ENCODE results near the gene NUDT8.

DNA sequence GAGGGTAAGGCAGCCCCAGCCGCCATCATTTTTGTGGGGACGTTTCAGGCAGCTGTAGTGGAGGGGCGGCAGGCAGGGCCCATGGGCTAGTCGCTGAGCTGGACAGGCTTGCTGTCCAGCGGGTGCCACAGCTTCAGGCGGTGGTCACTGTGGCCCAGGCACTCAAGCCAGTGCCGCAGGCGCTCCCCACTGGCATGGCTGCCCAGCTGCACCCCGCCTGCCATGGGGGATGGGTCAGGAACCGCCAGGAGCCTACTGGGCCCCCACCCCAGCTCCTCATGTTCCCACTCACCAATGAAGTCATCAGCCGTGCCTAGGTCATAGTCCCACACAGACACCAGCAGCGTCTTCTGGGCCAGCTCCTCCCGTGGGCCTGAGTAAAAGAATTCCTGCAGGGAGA, 17.0 kb downstream of the NUDT8 start:
- TF ChIP-seq, protein P1, sequence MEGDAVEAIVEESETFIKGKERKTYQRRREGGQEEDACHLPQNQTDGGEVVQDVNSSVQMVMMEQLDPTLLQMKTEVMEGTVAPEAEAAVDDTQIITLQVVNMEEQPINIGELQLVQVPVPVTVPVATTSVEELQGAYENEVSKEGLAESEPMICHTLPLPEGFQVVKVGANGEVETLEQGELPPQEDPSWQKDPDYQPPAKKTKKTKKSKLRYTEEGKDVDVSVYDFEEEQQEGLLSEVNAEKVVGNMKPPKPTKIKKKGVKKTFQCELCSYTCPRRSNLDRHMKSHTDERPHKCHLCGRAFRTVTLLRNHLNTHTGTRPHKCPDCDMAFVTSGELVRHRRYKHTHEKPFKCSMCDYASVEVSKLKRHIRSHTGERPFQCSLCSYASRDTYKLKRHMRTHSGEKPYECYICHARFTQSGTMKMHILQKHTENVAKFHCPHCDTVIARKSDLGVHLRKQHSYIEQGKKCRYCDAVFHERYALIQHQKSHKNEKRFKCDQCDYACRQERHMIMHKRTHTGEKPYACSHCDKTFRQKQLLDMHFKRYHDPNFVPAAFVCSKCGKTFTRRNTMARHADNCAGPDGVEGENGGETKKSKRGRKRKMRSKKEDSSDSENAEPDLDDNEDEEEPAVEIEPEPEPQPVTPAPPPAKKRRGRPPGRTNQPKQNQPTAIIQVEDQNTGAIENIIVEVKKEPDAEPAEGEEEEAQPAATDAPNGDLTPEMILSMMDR (IDR thresholded peaks at IDR 0.05 in 2 of 3, conservative IDR thresholded peaks at IDR 0.05 in 1 of 3; ENCODE audit: control insufficient read depth in 2 of 3, extremely low read depth in 1 of 3, insufficient read depth in 1 of 3, low read depth in 3 of 3, low read length in 3 of 3): no peak
- TF ChIP-seq FOXK2 (IDR thresholded peaks at IDR 0.05) (no peak), ZNF274 (IDR thresholded peaks at IDR 0.05; ENCODE audit: insufficient read depth, insufficient read length) (no peak), POLR2AphosphoS2 (IDR thresholded peaks at IDR 0.05; ENCODE audit: low read depth, low read length) (no peak), RFX5 (IDR thresholded peaks at IDR 0.05; ENCODE audit: low read depth, low read length) (no peak), IKZF1 (conservative IDR thresholded peaks at IDR 0.05) (no peak), EP300 (IDR thresholded peaks at IDR 0.05; ENCODE audit: borderline replicate concordance in 1 of 2, control insufficient read depth in 1 of 2, low read depth in 2 of 2, low read length in 2 of 2) (no peak), SMC3 (IDR thresholded peaks at IDR 0.05; ENCODE audit: borderline replicate concordance, low read length) (no peak), POLR2A (IDR thresholded peaks at IDR 0.05; ENCODE audit: low read depth, low read length) (no peak), POLR2AphosphoS5 (IDR thresholded peaks at IDR 0.05; ENCODE audit: low read length) (no peak), ZNF384 (IDR thresholded peaks at IDR 0.05; ENCODE audit: borderline replicate concordance, low read depth, low read length) (no peak)
- TF ChIP-seq, protein P2, sequence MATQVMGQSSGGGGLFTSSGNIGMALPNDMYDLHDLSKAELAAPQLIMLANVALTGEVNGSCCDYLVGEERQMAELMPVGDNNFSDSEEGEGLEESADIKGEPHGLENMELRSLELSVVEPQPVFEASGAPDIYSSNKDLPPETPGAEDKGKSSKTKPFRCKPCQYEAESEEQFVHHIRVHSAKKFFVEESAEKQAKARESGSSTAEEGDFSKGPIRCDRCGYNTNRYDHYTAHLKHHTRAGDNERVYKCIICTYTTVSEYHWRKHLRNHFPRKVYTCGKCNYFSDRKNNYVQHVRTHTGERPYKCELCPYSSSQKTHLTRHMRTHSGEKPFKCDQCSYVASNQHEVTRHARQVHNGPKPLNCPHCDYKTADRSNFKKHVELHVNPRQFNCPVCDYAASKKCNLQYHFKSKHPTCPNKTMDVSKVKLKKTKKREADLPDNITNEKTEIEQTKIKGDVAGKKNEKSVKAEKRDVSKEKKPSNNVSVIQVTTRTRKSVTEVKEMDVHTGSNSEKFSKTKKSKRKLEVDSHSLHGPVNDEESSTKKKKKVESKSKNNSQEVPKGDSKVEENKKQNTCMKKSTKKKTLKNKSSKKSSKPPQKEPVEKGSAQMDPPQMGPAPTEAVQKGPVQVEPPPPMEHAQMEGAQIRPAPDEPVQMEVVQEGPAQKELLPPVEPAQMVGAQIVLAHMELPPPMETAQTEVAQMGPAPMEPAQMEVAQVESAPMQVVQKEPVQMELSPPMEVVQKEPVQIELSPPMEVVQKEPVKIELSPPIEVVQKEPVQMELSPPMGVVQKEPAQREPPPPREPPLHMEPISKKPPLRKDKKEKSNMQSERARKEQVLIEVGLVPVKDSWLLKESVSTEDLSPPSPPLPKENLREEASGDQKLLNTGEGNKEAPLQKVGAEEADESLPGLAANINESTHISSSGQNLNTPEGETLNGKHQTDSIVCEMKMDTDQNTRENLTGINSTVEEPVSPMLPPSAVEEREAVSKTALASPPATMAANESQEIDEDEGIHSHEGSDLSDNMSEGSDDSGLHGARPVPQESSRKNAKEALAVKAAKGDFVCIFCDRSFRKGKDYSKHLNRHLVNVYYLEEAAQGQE (IDR thresholded peaks at IDR 0.05; ENCODE audit: low read depth, low read length): no peak
